NCI-H460 (cell line): Measurements from ENCODE around the gene TOPAZ1. TPM values are rescaled to one million over a fixed set of nuclear protein-coding genes. Genes with fewer than 3 reads are reported as not detected.

Experiments used
- DNase-seq: peaks from one replicate; pipeline ENCODE4 v3.0.0-alpha.2; 2016; ENCODE audit warnings: low read depth; ENCODE audit errors: extremely low read depth
- polyA plus RNA-seq: library from polyadenylated mRNA; depleted of rRNA; stranded (reverse); fragments of >200 nt; gene quantifications from 2 replicates; pipeline ENCODE4 v1.2.3, GENCODE V29; 2014; cell fraction: nucleus; rRNA removed
- total RNA-seq: library from RNA; depleted of rRNA; stranded (reverse); fragments of >200 nt; shearing (Covaris generic); gene quantifications from 2 replicates; pipeline ENCODE4 v1.2.3, GENCODE V29; 2014; rRNA removed

The TOPAZ1 gene
- not detected in 2 replicates for total RNA-seq
- not detected in 2 replicates for polyA plus RNA-seq

GRCh38 chr3:44241706-44242105 lies at the start of gene TOPAZ1:
Gene TOPAZ1, plus strand, starts transcription at chr3:44241886. Its CDS starts 168 bp downstream, at chr3:44242054.
- no peak for DNase-seq

GRCh38 chr3:44198284-44199269 lies 43.1 kb upstream of the TOPAZ1 start:
- DNase-seq: peak; percentile 53

- no peak for DNase-seq
These were observed 35.4 kb upstream of the TOPAZ1 start for GRCh38 chr3:44206261-44206660.

- DNase-seq: no peak
These were observed 34.6 kb upstream of the TOPAZ1 start for GRCh38 chr3:44206862-44207652.

- no peak for DNase-seq
These were observed 33.6 kb upstream of the TOPAZ1 start for GRCh38 chr3:44208086-44208485.

GRCh38 chr3:44208568-44208967 lies 33.1 kb upstream of the TOPAZ1 start:
- DNase-seq: no peak

GRCh38 chr3:44210967-44211366 lies 30.7 kb upstream of the TOPAZ1 start:
- no peak for DNase-seq

- DNase-seq: no peak
These were observed 19.3 kb upstream of the TOPAZ1 start for GRCh38 chr3:44222337-44222736.

GRCh38 chr3:44223299-44223698 lies 18.4 kb upstream of the TOPAZ1 start:
- DNase-seq: no peak

- no peak for DNase-seq
These were observed 17.6 kb upstream of the TOPAZ1 start for GRCh38 chr3:44224131-44224530.

GRCh38 chr3:44226573-44226972 lies 15.1 kb upstream of the TOPAZ1 start:
- DNase-seq: no peak

GRCh38 chr3:44227632-44228031 lies 14.1 kb upstream of the TOPAZ1 start:
- DNase-seq: no peak

GRCh38 chr3:44228900-44229299 lies 12.8 kb upstream of the TOPAZ1 start:
- no peak for DNase-seq

GRCh38 chr3:44232407-44232806 lies 9.3 kb upstream of the TOPAZ1 start:
- DNase-seq: no peak

- DNase-seq: no peak
These were observed 6.9 kb upstream of the TOPAZ1 start for GRCh38 chr3:44234648-44235268.

GRCh38 chr3:44235604-44236484 lies 5.8 kb upstream of the TOPAZ1 start:
- DNase-seq: peak; percentile 66

- no peak for DNase-seq
These were observed 5.2 kb upstream of the TOPAZ1 start for GRCh38 chr3:44236485-44236908.

- DNase-seq: no peak
These were observed 4.5 kb upstream of the TOPAZ1 start for GRCh38 chr3:44237161-44237560.

GRCh38 chr3:44237665-44238064 lies 4.0 kb upstream of the TOPAZ1 start:
- no peak for DNase-seq

GRCh38 chr3:44238889-44239288 lies 2.8 kb upstream of the TOPAZ1 start:
- DNase-seq: no peak
